ENCODE data around the gene PPOX. TPM values are rescaled to one million over a fixed set of nuclear protein-coding genes. Genes with fewer than 3 reads are reported as not detected.

PPOX gene
- total RNA-seq, 1 experiment from 2014 or later = 25.4 TPM

- ChIA-PET POLR2A (no interaction called here), CTCF (no interaction called here)
- no peak overlapping the region for H3K27ac Mint-ChIP-seq (ENCODE audit: unreplicated experiment)
- H3K36me3 Mint-ChIP-seq (ENCODE audit: insufficient read depth, unreplicated experiment) = peaks cover 60% of the 10 kb centered on the region
- intact Hi-C loops (cut with micrococcal nuclease; ENCODE audit: unreplicated experiment) = no loop called here
- no peak overlapping the region for H3K4me3 ChIP-seq (ENCODE audit: low read depth, low read length)
- H3K9me3 ChIP-seq = no peaks in the 10 kb centered on the region
- H3K4me1 ChIP-seq = peaks cover 4% of the 10 kb centered on the region
- H3K27me3 Mint-ChIP-seq (ENCODE audit: insufficient read depth, unreplicated experiment) = no peaks in the 10 kb centered on the region
- no peaks in the 10 kb centered on the region for H3K9me3 Mint-ChIP-seq (ENCODE audit: unreplicated experiment)
- BruUV-seq (replicated peaks) = no TSS peak
- H3K4me3 Mint-ChIP-seq (ENCODE audit: unreplicated experiment) = no peak overlapping the region
- peaks cover 6% of the 10 kb centered on the region for H3K36me3 ChIP-seq (ENCODE audit: control insufficient read depth, insufficient read depth, low read length)
- no peak for TF ChIP-seq CTCF (IDR thresholded peaks at IDR 0.05; ENCODE audit: insufficient read depth in 1 of 2, low read depth in 1 of 2, low read length in 1 of 2, severe bottlenecking in 1 of 2, unreplicated experiment in 1 of 2)
- peaks cover 14% of the 10 kb centered on the region for H3K4me1 Mint-ChIP-seq (ENCODE audit: low read depth, unreplicated experiment)
- H3K27me3 ChIP-seq (replicated peaks; ENCODE audit: control insufficient read depth, insufficient read depth, low read length) = no peaks in the 10 kb centered on the region
- no peak for DNase-seq
Measured at GRCh38 chr1:161172776-161173376, 6.7 kb downstream of the PPOX start.

- POLR2A ChIA-PET = no interaction called here
- no TSS peak for BruUV-seq (replicated peaks)
- Histone ChIP-seq H3K4me3 (ENCODE audit: low read depth, low read length) (no peak overlapping the region), H3K4me1 (peaks cover 4% of the 10 kb centered on the region), H3K36me3 (ENCODE audit: control insufficient read depth, insufficient read depth, low read length) (peaks cover 6% of the 10 kb centered on the region), H3K27me3 (replicated peaks; ENCODE audit: control insufficient read depth, insufficient read depth, low read length) (no peaks in the 10 kb centered on the region), H3K9me3 (no peaks in the 10 kb centered on the region)
- intact Hi-C loops (cut with micrococcal nuclease; ENCODE audit: unreplicated experiment) = no loop called here
- Mint-ChIP-seq H3K4me3 (ENCODE audit: unreplicated experiment) (no peak overlapping the region), H3K27ac (ENCODE audit: unreplicated experiment) (no peak overlapping the region), H3K9me3 (ENCODE audit: unreplicated experiment) (no peaks in the 10 kb centered on the region), H3K27me3 (ENCODE audit: insufficient read depth, unreplicated experiment) (no peaks in the 10 kb centered on the region), H3K36me3 (ENCODE audit: insufficient read depth, unreplicated experiment) (peaks cover 52% of the 10 kb centered on the region), H3K4me1 (ENCODE audit: low read depth, unreplicated experiment) (peaks cover 14% of the 10 kb centered on the region)
- TF ChIP-seq CTCF (IDR thresholded peaks at IDR 0.05; ENCODE audit: insufficient read depth in 1 of 2, low read depth in 1 of 2, low read length in 1 of 2, severe bottlenecking in 1 of 2, unreplicated experiment in 1 of 2) = no peak
- DNase-seq = no peak
- CTCF ChIA-PET = no interaction called here
Measured at GRCh38 chr1:161173711-161174110, 7.5 kb downstream of the PPOX start.

- Histone ChIP-seq H3K9me3 (no peaks in the 10 kb centered on the region), H3K4me1 (peaks cover 4% of the 10 kb centered on the region), H3K27me3 (replicated peaks; ENCODE audit: control insufficient read depth, insufficient read depth, low read length) (no peaks in the 10 kb centered on the region), H3K4me3 (ENCODE audit: low read depth, low read length) (no peak overlapping the region), H3K36me3 (ENCODE audit: control insufficient read depth, insufficient read depth, low read length) (peaks cover 6% of the 10 kb centered on the region)
- no TSS peak for BruUV-seq (replicated peaks)
- POLR2A ChIA-PET = no interaction called here
- Mint-ChIP-seq H3K27ac (ENCODE audit: unreplicated experiment) (no peak overlapping the region), H3K4me3 (ENCODE audit: unreplicated experiment) (no peak overlapping the region), H3K27me3 (ENCODE audit: insufficient read depth, unreplicated experiment) (no peaks in the 10 kb centered on the region), H3K4me1 (ENCODE audit: low read depth, unreplicated experiment) (peaks cover 14% of the 10 kb centered on the region), H3K9me3 (ENCODE audit: unreplicated experiment) (no peaks in the 10 kb centered on the region), H3K36me3 (ENCODE audit: insufficient read depth, unreplicated experiment) (peaks cover 47% of the 10 kb centered on the region)
- TF ChIP-seq CTCF (IDR thresholded peaks at IDR 0.05; ENCODE audit: insufficient read depth in 1 of 2, low read depth in 1 of 2, low read length in 1 of 2, severe bottlenecking in 1 of 2, unreplicated experiment in 1 of 2) = no peak
- intact Hi-C loops (cut with micrococcal nuclease; ENCODE audit: unreplicated experiment) = loop anchor here (5.0 kb wide), 1 partner anchor 58 kb away; the partner anchor contains the start of genes NIT1 and PFDN2
- DNase-seq = no peak
- CTCF ChIA-PET = no interaction called here
Measured at GRCh38 chr1:161174911-161175310, 8.7 kb downstream of the PPOX start.
